Stimulated activated CD4-positive, alpha-beta T cell treated with anti-CD3 and anti-CD28 coated beads, TNF-alpha, amount 100 ng/mL, for 1 hour (primary cell): Measurements from ENCODE around the gene FAIM2.

ENCODE experiments used
- DNase-seq, 3 donors: peaks; one replicate each; pipeline ENCODE4 v3.0.0-alpha.2; 2020; ENCODE audit warnings: low read depth in 3 of 3, low spot score in 1 of 3

FAIM2 gene

GRCh38 chr12:49903700-49904423 is at the start of gene FAIM2:
Gene FAIM2, minus strand, starts transcription at chr12:49903900. Its CDS starts 108 bp downstream, at chr12:49903792.
- peak in 2 of 3 donors; percentile 5 to 24 for DNase-seq

- DNase-seq: no peak
Observed at GRCh38 chr12:49953151-49953550, 49.5 kb upstream of the FAIM2 start.

- no peak for DNase-seq
Observed at GRCh38 chr12:49952391-49953055, 48.8 kb upstream of the FAIM2 start.

DNA sequence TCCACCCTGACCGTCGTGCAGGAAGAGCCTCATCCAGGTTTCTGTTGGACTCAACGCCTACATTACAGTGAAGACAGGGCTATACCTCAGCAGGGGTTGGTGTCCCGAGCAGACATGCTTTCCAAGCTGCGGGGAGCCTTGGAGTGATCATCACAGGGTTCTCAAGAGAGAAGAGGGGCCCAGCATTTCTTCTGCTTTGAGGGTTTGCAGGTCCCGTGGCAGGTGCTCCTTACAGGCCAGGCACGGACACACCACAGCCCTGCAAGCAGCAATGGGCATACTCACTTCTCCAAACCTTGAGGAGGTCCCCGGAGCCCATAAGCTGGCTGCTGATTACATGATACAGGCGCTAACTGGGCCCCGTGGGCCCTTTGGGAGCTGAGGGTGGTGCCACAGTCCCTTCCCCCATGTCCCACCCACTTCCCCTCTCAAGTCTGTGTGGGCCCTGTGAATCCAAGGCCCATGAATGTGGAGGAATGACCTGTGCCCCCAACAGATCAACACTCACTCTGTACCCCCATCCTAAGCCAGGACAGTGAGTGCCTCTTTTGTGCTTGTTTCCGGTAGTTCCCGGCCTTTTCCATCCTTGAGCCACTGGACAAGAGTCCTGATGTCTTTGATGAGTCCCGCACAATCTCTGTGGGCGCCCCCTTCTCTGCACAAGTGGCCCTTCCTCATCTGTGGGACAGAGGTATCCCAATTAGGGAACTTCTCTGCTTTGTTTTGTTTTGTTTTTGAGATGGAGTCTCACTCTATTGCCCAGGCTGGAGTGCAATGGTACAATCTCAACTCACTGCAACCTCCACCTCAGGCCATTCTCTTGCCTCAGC is 47.9 kb upstream of the FAIM2 start:
- no peak for DNase-seq

DNA sequence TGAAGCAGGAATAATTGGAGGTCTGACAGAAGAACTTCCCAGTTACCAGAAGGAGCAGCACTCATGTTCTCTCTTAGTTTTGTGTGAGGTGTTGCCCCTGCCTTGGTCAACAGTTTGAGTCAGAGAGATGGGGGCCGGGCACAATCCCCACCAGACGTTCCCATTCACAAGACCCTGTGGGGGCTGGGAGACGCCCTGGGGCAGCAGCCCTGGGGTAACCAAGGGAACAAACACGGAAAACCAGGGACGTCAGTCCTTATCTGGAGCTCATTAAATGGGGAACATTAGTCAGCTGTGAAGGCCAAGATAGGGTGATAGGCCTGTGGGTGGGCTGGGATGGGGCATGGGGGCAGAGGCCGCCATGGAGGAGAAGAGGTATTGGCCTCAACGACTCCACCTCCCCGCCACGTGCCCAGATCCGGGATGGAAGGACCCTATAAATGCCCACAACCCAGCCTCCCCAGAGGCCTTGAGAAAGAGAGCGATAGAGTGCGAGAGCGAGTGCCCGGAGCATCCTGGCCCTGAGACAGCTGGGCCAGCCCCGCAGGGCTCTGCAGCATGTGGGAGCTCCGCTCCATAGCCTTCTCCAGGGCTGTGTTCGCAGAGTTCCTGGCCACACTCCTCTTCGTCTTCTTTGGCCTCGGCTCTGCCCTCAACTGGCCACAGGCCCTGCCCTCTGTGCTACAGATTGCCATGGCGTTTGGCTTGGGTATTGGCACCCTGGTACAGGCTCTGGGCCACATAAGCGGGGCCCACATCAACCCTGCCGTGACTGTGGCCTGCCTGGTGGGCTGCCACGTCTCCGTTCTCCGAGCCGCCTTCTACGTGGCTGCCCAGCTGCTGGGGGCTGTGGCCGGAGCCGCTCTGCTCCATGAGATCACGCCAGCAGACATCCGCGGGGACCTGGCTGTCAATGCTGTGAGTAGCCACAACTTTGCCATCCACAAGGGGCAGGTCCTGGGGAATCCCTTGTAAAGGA is 46.9 kb upstream of the FAIM2 start, which contains the start of gene AQP2:
TSS of gene AQP2 (plus strand) at position 465 of the 979 bp plus-strand sequence. CDS start at position 559, 94 bp downstream.
- no peak for DNase-seq

DNA sequence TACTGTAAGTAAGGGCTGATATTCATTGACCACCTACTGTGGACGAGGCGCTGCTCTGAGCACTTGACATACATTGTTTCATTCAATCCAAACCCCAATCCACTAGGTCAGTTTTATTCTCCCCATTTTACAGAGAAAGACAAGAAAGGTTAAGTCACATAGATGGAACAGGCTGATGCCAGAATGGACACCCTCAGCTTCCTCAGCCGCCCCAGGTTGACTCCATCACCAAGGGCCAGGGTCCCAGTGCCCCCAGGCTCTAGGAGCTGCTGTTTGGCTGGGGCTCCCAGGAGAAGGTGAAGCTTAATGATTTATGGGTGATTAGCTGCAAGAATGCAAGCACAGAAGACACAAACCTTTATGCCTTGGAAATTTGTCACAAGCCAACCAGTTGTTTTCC is 46.2 kb upstream of the FAIM2 start:
- DNase-seq: no peak

DNA sequence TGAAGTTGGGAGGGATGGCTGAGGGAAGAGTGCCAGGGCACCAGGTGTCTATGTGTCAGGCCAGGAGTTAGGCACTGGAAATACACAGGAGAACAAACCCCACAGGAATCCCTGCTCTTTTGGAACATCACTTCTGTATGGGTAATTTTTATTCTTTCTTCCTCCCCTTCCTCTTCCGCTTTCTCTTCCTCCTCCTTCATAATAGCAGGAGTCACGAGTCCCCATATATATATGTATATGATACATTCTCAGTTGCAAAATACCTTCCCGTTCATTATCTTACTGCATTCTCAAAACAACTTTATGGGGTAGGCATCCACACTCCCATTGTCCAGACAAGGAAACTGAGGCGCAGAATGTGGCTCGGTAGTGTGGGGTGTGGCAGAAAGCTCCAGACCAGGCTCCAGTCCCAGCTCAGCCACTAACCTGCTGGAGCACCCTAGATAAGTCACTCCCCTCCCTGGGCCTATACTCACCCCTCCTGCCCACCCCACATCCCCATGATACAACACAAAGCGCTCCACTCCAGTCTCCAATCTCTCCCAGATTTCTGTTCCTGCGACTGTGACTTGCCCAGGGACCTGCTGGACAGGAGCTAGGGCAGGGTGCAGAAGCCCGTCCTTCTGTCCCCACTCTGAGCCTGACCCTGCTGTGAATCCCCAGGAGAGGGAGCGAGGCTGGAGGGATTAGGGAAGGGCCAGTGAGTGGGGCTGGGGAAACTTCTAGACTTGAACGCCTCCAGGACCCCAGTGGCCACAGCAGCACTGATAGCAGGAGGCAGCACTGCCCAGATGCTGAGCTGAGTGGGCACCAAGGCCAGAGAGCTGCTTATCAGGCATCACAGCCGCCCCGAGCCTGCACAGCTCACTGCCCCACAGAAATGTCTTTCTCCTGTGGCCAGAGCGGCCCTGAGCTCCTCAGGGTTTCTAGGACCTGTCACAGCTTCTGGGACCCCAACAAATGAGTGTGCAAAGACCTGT is 45.5 kb upstream of the FAIM2 start:
- no peak for DNase-seq

GRCh38 chr12:49947593-49948226 is 44.0 kb upstream of the FAIM2 start:
- no peak for DNase-seq

DNA sequence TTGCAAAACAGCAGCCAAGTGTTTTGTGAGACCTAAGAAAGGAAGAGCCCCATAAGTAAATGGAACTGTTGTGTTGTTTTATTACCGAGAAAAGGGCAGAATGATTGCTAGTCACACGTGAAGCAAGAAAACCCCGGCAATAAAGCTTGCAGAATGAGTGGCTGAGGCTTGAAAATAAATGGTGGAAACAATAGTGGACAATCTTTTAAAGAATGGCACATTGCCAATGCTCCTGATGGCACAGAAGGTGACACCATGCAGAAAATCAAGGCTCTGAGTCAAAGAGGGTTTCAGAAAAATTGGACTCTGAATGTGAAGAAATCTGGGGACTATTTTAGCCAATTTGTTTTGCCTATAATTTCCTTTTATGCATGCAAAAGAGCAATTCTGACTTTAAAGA is 42.8 kb upstream of the FAIM2 start:
- no peak for DNase-seq

DNA sequence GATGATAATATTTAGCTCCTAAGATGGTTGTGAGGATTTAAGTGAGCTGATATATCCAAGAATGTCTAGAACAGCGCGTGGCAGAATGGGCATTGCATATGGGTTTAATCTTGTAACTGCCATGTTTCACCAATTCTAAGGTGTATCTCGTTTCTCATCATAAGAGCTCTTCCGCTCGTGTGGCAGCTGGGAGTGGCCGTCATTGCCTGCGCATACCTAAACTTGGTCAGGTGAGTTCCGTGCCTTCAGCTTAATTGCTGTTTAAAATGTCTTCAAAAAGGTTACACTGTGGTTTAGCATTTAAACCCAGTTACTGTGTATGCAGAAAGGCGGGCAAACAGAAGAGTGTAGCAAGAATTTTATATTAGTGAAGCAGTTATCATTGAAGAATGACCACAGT is 42.4 kb upstream of the FAIM2 start:
- DNase-seq: no peak

DNA sequence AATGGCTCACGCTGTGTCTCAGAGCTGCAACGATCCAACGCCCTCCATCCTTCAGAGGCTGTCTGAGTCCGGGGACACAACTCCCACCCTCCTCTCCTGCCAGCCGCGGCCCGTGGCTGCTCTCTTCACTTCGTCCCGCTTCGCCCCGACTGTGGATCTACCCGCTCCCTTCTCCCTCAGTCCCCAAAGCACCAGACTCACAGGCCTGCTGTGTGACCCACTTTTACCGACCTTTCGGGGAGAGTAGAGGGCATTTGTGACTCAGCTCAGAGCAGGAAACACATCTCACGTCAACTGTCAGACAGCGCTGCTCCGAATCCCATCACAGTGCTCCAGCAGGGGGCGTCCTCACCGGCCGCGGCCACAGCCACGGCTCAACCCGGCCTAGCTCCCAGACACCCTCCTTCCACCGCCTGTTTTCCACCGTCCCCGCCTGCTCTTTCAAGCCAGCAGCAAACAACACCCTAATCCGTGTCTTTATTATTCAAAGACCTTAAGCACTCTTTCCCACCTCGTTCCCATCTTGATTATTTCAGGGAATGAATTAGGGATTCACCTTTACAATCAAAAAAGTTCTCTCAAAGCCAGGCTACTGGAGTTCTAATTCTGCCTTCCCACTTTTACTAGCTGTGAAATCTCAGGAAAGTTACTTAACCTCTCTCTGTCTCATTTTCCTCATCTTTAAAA is 41.8 kb upstream of the FAIM2 start:
- peak; percentile 68 to 87 (median 70) for DNase-seq

DNA sequence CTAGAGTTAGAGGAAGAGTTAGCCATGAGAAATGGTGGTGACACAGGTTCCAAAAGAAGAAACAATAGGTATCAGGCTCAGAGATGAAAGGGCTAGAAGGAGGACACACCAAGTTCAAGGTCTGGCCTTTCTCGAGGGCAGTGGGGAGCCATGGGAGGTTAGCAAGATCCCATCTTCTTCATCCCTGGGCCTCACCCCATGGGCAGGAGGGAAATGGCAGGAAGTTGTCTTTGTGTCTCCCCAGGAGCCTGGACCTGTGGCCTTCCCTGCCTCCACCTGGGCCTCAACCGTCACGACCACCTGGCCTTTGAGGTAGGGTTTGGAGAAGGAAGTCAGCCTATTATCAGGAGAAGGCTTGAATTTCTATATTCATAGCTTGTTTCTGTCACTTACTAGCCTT is 41.0 kb upstream of the FAIM2 start:
- DNase-seq: no peak

DNA sequence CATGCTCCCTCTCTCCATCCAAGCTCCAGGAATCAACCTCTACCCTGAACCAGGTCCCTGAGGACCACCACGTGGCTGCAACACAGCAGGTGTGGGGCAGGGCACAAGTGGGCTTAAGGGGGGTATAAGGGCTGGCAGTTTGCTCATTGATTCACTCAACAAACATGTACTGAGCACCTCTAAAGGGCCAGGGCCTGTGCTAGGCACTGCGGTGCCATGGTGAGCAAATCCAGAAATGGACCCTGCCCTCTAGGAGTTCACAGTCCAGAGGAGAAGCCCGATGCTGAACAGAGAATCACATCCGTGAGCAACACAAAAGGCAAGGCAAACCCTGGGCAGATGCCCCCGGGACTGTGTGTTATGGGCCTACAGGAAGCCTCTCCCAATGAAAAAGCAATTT is 40.3 kb upstream of the FAIM2 start:
- DNase-seq: no peak

GRCh38 chr12:49943625-49943960 is 39.9 kb upstream of the FAIM2 start:
- no peak for DNase-seq

GRCh38 chr12:49942921-49943624 is 39.4 kb upstream of the FAIM2 start:
- DNase-seq: no peak

GRCh38 chr12:49942512-49942893 is 38.8 kb upstream of the FAIM2 start:
- DNase-seq: no peak

DNA sequence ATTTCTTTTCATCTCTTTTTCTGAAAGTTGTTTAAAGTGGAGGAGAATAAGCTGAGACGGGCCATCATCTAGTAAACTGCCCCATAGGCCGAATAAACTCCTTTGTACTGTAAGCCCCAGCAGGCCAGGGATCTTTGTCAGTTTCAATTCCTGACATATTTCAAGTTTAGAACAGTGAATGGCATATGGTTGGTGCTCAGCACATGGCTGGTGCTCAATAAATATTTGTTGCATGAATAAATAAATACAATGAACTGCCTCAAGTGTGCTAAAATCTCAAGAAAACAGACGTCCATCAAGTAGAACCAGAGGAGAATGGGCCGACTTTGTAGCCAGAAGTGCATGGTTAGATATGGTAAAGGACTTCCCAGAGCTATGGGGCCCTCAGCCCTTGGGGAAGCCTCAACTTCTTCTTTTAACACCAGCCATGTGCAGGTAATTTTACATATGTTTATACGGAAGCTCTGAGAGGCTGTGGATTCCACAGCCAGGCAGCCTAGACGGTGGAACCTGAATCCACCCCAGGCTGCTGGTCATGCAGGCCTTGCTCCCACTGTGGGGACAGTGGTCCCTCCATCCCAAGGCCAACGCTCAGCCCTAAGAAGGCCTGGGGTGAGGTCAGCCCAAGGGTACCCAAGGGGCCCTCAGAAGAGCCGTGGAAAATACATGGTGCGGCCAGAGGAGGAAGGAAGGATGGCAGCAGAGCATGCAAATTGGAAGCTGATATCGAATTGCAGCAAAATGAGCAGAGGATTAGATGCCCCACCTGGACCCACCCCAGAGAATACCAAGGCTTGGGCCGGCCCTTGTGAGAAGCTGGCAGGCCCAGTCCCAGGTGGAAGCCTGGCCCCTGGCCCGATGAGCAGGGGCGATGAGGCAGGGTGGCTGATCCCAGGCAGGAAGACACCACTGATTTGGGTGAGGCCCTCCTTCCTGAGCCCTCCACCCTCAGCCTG is 38.1 kb upstream of the FAIM2 start:
- no peak for DNase-seq
